ENCODE measurements around the gene EPHA10.

The EPHA10 gene

DNA sequence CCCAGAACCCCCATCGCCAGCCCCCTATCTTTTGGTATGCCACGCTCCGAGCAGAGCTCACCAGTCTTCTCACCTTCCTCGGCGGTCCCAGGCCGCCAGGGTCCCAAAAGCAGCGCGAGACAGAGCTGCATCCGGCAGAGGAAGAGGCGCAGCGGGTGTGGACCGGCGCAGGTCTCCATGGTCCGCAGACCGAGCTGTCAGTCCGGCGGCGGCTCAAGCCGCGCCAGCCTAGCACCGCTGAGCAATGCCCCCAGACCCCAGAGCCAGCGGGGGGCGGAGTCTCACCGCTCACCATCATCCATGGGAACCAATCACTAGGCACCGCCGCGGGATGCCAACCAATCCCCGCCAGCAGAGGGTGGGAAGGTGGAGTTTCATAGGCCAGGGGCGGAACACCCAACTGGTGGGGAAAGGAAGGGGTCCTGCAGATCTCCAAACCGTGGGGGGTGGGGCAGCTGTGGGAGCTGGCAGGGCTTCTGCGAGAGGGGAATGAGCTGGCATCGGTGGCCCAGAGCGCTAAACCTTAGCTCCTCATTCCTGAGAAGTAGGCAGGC, at the start of gene EPHA10:
EPHA10 (minus strand) TSS at position 233 of the 554 bp plus-strand sequence; CDS start at position 179, 54 bp downstream.
- no peak for DNase-seq (ENCODE audit: low read depth in 2 of 2)

- no peak for DNase-seq (ENCODE audit: low read depth in 2 of 2)
These were observed 49.3 kb upstream of the EPHA10 start for GRCh38 chr1:37814252-37814651.

DNA sequence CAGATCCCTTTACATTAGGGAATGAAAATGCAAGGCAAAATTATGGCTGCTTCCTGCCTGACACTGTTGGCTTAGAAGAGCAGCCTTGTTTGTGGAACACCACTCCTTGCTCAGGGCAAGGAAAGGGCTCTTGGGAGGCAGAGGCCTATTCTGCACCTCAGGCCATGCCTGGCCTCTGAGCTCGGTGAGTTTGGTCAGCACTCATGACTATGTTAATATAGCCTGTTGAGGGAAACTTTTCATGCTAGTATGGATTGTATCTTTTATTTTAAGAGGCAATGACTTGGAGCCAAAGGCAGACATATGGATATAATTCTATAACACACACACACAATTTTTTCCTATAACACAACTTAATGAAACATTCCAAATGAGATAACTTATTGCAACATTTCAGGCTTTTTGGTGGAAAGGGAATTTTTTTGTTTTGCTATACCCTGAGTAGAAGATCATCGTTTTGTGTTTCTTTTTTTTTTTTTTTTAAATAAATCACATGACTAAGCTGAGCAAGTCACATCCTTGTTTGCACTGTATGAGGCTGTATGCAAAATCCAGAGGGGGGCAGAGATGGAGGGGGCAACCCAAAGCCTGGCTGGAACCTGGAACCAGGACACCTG, 48.7 kb upstream of the EPHA10 start:
- DNase-seq (ENCODE audit: low read depth in 2 of 2): no peak

GRCh38 chr1:37811027-37811655, 46.2 kb upstream of the EPHA10 start:
- DNase-seq (ENCODE audit: low read depth in 2 of 2): peak in 1 of 2 donors; percentile 59

DNA sequence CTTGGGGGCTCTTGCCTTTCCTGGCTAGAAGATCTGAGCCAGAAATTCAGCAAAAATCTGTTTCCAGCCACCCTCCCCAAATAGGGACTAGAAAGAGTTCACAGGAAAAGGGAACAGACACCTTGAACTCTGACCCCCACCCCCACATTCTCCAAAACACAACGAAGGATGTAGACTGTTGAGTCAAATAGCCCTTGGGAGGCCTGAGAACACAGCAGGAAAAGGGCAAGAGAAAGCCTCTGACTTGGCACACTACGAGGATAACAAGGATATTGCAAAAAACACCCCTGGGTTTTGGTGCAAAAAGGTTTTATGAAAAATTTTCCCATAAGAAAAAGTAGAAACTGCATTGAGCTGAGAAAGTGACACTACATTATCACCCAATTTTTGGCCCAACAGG, 45.0 kb upstream of the EPHA10 start:
- DNase-seq (ENCODE audit: low read depth in 2 of 2): no peak

DNA sequence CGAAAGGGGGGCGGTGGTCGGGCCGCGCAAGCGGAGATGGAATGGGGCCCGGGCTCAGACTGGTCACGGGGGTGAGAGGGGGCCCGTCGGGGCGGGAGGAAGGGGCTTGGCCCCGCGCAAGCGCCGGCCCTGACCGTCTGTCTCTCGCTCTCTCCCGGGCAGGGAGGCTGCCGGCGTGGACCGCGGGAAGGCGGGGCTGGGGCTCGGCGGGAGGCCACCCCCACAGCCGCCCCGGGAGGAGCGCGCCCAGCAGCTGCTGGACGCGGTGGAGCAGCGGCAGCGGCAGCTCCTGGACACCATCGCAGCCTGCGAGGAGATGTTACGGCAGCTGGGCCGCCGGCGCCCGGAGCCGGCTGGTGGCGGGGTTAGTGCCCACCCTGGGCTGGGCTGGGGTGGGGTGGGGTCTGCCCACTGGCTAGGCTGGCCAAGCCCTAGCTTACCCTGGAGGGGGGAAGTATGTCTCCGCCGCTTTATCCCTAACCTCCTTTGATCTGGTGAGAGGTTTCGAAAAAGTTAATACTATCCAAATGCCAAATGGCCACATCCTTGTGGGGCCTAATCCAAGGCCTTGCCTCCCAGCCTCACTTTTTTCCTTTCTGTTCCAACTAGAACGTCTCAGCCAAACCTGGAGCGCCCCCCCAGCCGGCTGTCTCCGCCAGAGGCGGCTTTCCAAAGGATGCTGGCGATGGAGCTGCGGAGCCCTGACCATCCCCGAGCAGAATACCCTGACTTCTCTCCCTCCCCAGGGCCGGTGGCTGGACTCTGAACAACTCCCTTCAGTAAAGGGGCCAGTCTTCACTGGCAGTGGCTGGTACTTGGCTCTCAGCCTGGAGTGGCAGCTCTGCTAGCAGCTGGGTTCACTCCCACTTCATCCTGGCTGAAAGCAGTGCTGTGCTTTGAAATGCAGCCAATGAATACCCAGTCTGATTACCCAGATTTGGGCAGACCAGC, 43.7 kb upstream of the EPHA10 start:
- no peak for DNase-seq (ENCODE audit: low read depth in 2 of 2)

DNA sequence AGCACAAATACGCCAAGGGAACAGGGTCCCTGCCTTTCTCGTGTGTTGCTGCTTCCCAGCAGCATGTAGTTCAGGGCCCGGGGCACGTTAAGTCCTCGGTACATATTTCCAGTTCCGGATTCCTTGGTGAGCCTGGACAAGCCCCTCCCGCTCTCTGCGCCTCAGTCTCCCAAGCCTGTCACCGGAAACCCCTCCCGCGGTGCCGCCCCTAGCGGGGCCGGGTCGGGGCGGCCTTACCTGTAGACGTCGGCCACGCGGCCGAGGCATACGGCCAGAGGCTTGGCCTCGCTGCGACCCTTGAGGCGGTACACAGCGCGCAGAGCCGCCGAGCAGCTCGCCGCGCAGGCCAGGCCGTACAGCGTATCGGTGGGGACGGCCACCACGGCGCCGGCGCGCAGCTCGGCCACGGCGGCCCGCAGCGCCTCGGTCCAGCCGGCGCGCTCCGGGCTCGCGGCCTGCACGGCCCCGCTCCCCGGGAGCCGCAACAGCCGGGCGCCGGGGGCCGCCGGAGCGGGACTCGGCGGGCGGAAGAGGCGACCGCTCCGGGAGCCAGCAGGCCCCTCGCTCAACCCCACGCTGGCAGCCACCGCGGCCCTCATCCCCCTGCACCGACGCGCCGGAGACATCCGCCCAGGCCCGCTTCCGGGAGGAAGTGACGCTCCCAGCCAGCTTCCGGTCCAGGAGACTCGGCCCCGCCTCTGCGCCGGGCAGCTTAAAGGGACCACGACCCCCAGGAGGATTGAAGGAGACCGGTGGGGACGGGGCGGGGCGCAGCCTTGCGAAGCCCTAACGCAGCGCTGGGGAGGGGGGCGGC, 42.8 kb upstream of the EPHA10 start, which contains the start of the genes C1orf122 and YRDC:
C1orf122 (plus strand) TSS at position 236 of the 814 bp plus-strand sequence. CDS start 615 bp downstream, outside the sequence.
YRDC (minus strand) TSS at position 654 of the 814 bp plus-strand sequence; CDS start at position 626, 28 bp downstream.
- DNase-seq (ENCODE audit: low read depth in 2 of 2): peak; percentile 88 to 91

DNA sequence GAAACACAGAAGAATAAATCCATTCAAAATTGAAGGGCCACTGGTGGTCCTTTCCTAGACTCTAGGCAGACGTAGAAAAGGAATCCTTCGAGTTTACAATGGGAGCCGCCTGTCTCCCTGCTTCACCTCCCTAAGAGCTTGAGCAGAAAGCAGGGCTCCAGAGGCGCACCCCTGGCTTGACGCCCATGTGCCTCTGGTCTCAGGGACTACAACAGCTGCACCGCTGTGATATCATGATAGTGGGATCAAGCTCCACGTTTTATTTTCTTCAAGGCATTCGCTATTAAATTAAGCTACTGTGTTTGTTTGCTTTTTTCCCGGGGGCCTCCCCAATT, 42.3 kb upstream of the EPHA10 start:
- DNase-seq (ENCODE audit: low read depth in 2 of 2): no peak

- DNase-seq (ENCODE audit: low read depth in 2 of 2): no peak
These were observed 37.5 kb upstream of the EPHA10 start for GRCh38 chr1:37802439-37802838.

DNA sequence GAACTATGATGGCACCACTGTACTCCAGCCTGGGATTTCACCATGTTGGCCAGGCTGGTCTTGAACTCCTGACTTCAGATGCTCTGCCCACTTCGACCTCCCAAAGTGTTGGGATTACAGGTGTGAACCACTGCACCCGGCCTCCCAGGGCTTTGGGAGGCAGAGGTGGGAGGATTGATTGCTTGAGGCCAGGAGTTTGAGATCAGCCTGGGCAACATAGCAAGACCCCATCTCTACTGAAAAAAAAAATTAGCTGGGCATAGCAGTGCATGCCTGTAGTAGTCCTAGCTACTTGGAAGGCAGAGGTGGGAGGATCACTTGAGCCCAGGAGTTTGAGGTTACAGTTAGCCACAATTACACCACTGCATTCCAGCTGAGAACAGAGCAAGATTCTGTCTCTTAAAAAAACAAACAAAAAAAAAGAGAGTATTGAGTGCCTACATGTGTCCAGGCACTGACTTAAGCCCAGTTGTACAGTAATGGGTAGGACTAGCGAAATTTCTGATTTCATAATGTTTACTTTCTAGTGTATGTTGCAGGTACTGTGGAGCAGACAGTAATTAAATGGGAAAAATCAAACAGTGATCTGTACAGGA, 32.9 kb upstream of the EPHA10 start:
- no peak for DNase-seq (ENCODE audit: low read depth in 2 of 2)

DNA sequence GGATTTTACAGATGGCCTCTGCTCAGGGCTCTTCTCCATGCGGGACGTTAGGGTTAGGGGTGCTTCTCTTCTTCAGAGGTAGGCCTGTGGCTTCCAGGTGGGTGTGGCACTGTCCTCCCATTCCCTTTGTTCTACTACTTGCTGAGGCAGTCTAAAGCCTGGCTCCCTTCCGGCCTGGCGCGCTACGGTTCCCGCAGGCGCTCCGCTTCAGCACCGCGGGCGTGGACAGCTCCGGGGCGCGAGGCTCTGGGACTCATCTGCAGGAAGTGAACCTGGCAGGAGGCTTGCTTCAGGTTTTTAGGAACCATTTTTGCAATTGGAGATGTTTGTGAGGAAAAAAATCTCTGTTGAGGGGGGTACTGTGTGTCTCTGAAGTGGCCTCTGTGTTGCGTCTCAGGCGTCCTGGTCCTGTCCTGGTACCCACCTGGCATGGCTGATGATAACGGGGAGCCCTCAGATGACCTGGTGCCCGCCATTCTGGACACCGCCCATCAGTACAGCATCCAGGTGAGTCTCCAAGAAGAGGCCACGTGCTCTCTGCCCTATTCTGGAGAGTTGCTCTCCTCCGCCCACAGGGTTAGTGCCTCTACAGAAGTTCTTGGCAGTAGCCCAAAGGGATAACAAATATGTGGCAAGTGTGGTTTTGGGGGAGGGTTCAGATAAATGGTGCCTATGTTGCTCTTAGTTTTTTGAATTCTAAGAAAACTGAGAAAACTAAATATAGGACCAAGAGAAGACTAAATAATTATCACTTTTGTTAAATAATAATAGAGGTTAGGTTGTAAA, 30.6 kb upstream of the EPHA10 start:
- DNase-seq (ENCODE audit: low read depth in 2 of 2): no peak

DNA sequence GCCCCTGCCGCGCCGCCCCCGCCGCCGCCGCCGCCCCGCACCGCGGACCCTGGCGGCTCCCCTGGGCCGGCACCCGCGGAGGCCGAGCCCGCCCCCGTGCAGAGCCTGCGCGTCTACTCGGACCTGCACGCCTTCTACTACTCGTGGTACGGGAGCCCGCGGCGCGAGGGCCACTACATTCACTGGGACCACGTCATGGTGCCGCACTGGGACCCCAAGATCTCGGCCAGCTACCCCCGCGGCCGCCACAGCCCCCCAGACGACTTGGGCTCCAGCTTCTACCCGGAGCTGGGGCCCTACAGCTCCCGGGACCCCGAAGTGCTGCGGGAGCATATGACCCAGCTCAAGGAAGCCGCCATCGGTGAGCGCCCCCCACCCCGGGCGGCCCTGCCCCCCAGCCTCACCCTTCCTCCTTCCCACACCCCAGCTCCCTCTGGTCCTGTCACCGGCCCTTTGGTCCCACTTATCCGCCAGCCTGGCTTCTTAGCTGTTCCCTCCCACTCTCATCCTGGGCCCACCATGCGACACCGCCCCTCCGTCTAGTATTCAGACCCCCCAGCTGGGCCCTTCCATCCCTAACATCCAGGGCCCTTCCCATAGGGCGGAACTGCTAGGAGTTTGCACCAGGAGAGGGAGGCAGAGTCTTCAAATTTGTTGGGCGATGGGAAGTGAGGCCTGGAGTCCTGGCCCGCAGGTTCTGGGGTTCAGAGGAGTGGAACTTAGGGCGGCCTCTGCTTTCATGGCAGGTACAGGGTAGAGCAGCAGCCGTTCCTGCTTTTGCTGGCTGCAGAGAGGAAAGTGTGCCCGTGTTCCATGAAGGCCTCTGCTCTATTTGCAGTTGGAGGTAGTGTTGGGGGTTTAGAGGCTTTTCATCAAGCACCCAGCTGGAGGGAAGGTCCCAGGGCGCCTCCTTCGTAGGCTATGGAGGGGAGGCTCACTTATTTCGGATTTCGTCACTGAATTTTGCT, 29.7 kb upstream of the EPHA10 start:
- no peak for DNase-seq (ENCODE audit: low read depth in 2 of 2)

- no peak for DNase-seq (ENCODE audit: low read depth in 2 of 2)
These were observed 29.0 kb upstream of the EPHA10 start, which contains the start of gene MANEAL for GRCh38 chr1:37793773-37794371. Gene MANEAL, plus strand, starts transcription at chr1:37793847. Its CDS starts 336 bp downstream, at chr1:37794183.

DNA sequence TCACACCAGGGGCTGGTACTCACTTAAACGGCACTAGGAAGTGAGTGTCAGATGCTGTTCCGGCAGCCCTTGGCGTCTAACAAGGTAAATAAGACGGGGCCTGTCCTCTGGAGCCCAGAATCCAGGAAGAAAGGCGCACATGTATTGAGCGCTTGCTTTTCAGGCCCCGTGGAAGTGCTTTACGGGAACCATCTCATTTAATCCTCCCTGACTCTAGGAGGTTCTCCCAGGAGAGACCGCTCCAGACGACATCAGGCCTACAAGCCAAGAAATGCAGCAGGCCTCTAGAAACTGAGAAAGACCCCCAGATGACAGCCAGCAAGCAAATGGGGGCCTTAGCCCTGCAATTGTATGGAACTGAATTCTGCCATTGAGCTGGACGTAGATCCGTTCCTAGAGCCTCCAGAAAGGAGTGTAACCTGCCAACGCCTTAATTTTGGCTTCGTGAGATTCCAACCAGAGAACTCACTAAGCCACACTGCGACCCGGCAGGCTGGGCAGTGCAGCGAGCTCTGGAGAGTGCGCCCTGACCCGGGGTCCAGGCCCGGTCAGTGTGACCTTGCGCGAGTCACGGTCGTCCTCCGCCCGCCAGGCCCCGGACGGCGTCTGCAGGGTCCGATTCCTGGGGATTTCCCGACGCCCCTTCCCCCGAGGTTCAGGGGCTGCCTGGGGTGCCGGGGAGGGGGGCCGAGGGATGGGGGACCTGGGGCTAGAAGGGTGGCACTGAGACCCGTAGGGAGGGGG, 28.2 kb upstream of the EPHA10 start:
- DNase-seq (ENCODE audit: low read depth in 2 of 2): no peak

DNA sequence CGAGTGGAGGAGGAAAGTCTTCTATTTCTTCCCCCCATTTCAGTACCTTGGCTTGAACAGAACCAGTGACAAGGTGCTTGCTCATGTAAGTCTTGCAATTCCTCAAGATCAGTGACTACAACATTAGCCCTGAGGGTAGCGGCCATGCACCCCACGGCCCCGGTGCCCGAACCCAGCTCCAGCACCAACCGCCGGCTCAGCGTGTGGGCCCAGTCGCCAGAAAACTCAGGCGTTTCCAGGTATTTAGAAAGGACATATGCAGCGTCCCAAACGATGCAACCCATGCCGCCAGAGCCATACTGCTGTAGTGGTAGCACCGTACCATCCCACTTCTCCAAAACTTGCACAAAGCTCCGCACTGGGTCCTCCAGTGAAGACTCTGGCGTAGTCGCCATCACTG, 17.6 kb upstream of the EPHA10 start:
- DNase-seq (ENCODE audit: low read depth in 2 of 2): no peak

- no peak for DNase-seq (ENCODE audit: low read depth in 2 of 2)
These were observed 13.7 kb upstream of the EPHA10 start for GRCh38 chr1:37778654-37779053.

GRCh38 chr1:37776946-37777516, 12.1 kb upstream of the EPHA10 start:
- no peak for DNase-seq (ENCODE audit: low read depth in 2 of 2)

Measured in stimulated activated CD4-positive, alpha-beta T cell treated with anti-CD3 and anti-CD28 coated beads, Interleukin-15, amount 100 ng/mL, for 48 hours (primary cell).